Measurements from ENCODE around the gene WDR64. TPM values are rescaled to one million over a fixed set of nuclear protein-coding genes. Genes with fewer than 3 reads are reported as not detected.
"Not testable (repeated sequence)": the region's sequence is repeated elsewhere in the genome, so short reads cannot be mapped to it uniquely, and the experiment has no call there.

The WDR64 gene
- total RNA-seq, 4 donors from 2014 or later = not detected

GRCh38 chr1:241825581-241825980, 173.5 kb downstream of the WDR64 start:
- no peaks in the 10 kb centered on the region for H3K36me3 ChIP-seq
- no peaks in the 10 kb centered on the region for H3K27me3 ChIP-seq
- no peak overlapping the region for H3K4me3 ChIP-seq
- no peak for DNase-seq (ENCODE audit: low spot score in 2 of 2)
- no peak for TF ChIP-seq POLR2A (IDR thresholded peaks at IDR 0.05)
- H3K27ac ChIP-seq = no peak overlapping the region
- H3K4me1 ChIP-seq = no peaks in the 10 kb centered on the region
- H3K9me3 ChIP-seq = no peaks in the 10 kb centered on the region

GRCh38 chr1:241826613-241827012, 174.5 kb downstream of the WDR64 start:
- not testable (repeated sequence) for H3K9me3 ChIP-seq; H3K27me3 ChIP-seq; DNase-seq (ENCODE audit: low spot score in 2 of 2); H3K27ac ChIP-seq; H3K4me1 ChIP-seq; H3K4me3 ChIP-seq; H3K36me3 ChIP-seq
- WGBS = 94% methylated on average over 9 of the region's 9 CpGs

GRCh38 chr1:241827264-241827663, 175.2 kb downstream of the WDR64 start:
- DNase-seq (ENCODE audit: low spot score in 2 of 2) = no peak
- TF ChIP-seq EP300 (IDR thresholded peaks at IDR 0.05) (no peak), POLR2A (IDR thresholded peaks at IDR 0.05) (no peak), POLR2AphosphoS5 (IDR thresholded peaks at IDR 0.05) (no peak), CTCF (IDR thresholded peaks at IDR 0.05) (no peak)
- Histone ChIP-seq H3K9me3 (no peaks in the 10 kb centered on the region), H3K27ac (no peak overlapping the region), H3K4me1 (no peaks in the 10 kb centered on the region), H3K36me3 (no peaks in the 10 kb centered on the region), H3K27me3 (no peaks in the 10 kb centered on the region), H3K4me3 (no peak overlapping the region)
- WGBS = 88% methylated on average over 2 of the region's 2 CpGs

- Histone ChIP-seq H3K36me3 (no peaks in the 10 kb centered on the region), H3K9me3 (no peaks in the 10 kb centered on the region), H3K4me1 (no peaks in the 10 kb centered on the region), H3K27me3 (no peaks in the 10 kb centered on the region), H3K4me3 (no peak overlapping the region), H3K27ac (no peak overlapping the region)
- TF ChIP-seq POLR2A (IDR thresholded peaks at IDR 0.05) (no peak), EP300 (IDR thresholded peaks at IDR 0.05) (no peak), POLR2AphosphoS5 (IDR thresholded peaks at IDR 0.05) (no peak), CTCF (IDR thresholded peaks at IDR 0.05) (no peak)
- DNase-seq (ENCODE audit: low spot score in 2 of 2) = no peak
- 66% methylated on average over 3 of the region's 3 CpGs for WGBS
These were observed 176.5 kb downstream of the WDR64 start for GRCh38 chr1:241828463-241829021.

GRCh38 chr1:241829468-241829867, 177.4 kb downstream of the WDR64 start:
- H3K27me3 ChIP-seq = peaks cover 4% of the 10 kb centered on the region
- no peak for DNase-seq (ENCODE audit: low spot score in 2 of 2)
- no peaks in the 10 kb centered on the region for H3K9me3 ChIP-seq
- H3K4me3 ChIP-seq = no peak overlapping the region
- TF ChIP-seq POLR2A (IDR thresholded peaks at IDR 0.05) (no peak), EP300 (IDR thresholded peaks at IDR 0.05) (no peak)
- H3K4me1 ChIP-seq = no peaks in the 10 kb centered on the region
- H3K27ac ChIP-seq = no peak overlapping the region
- H3K36me3 ChIP-seq = no peaks in the 10 kb centered on the region

GRCh38 chr1:241834733-241835377, 182.8 kb downstream of the WDR64 start:
- no peak for DNase-seq (ENCODE audit: low spot score in 2 of 2)
- H3K4me3 ChIP-seq = no peak overlapping the region
- 2% methylated on average over 1 of the region's 1 CpG for WGBS
- TF ChIP-seq CTCF (IDR thresholded peaks at IDR 0.05) = peak; percentile 30 to 44
- TF ChIP-seq POLR2A (IDR thresholded peaks at IDR 0.05) = no peak
- no peaks in the 10 kb centered on the region for H3K4me1 ChIP-seq
- no peak overlapping the region for H3K27ac ChIP-seq
- no peaks in the 10 kb centered on the region for H3K9me3 ChIP-seq
- H3K27me3 ChIP-seq = peaks cover 4% of the 10 kb centered on the region
- H3K36me3 ChIP-seq = no peaks in the 10 kb centered on the region

GRCh38 chr1:241836941-241837340, 184.9 kb downstream of the WDR64 start:
- peaks cover 4% of the 10 kb centered on the region for H3K27me3 ChIP-seq
- H3K27ac ChIP-seq = no peak overlapping the region

More at GRCh38 chr1:241836941-241837340, 184.9 kb downstream of the WDR64 start:
- Histone ChIP-seq H3K4me1 (no peaks in the 10 kb centered on the region), H3K36me3 (no peaks in the 10 kb centered on the region), H3K9me3 (no peaks in the 10 kb centered on the region), H3K4me3 (no peak overlapping the region)
- TF ChIP-seq CTCF (IDR thresholded peaks at IDR 0.05) (no peak), EP300 (IDR thresholded peaks at IDR 0.05) (no peak), POLR2A (IDR thresholded peaks at IDR 0.05) (no peak), POLR2AphosphoS5 (IDR thresholded peaks at IDR 0.05) (no peak)
- WGBS = 83% methylated on average over 2 of the region's 2 CpGs
- DNase-seq (ENCODE audit: low spot score in 2 of 2) = no peak
